ENCODE measurements around the gene GALNT2.

DNA sequence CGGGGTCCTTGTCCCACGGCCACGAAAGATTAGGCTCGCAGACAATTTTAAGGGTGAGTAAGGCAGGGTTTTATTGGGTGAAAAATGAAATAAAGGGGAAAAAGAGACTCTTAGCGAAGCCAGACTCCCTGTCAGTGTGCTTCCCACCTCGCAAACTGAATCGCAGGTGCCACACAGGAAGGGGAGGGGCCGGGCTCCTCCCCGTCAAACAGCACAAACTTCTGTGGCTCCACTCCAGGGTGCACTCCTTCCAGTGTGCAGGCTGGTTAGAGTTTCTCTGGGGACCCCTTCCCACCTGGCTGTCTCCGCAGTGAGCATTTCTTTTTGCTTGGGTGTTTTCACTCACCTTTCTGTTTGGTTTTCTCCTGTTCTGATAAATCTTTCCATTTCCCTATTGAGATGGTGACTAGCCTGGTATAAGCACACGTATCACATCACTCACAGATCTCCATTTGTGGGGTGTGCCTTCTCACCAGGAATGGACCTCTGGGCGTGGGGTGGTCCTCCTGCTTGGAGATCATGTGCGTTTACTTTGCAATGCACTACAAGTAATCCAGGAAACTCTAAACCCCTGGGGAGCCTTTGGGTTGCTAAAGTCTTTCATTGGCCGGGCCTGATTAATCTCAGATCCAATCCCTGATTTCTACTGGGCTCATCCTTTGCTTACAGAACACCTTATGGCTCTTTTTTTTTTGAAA is 37.6 kb upstream of the GALNT2 start:
- TF ChIP-seq, protein P1, sequence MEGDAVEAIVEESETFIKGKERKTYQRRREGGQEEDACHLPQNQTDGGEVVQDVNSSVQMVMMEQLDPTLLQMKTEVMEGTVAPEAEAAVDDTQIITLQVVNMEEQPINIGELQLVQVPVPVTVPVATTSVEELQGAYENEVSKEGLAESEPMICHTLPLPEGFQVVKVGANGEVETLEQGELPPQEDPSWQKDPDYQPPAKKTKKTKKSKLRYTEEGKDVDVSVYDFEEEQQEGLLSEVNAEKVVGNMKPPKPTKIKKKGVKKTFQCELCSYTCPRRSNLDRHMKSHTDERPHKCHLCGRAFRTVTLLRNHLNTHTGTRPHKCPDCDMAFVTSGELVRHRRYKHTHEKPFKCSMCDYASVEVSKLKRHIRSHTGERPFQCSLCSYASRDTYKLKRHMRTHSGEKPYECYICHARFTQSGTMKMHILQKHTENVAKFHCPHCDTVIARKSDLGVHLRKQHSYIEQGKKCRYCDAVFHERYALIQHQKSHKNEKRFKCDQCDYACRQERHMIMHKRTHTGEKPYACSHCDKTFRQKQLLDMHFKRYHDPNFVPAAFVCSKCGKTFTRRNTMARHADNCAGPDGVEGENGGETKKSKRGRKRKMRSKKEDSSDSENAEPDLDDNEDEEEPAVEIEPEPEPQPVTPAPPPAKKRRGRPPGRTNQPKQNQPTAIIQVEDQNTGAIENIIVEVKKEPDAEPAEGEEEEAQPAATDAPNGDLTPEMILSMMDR (IDR thresholded peaks at IDR 0.05), result no peak
- TF ChIP-seq POLR2A (IDR thresholded peaks at IDR 0.05), result no peak

Measured in ovary (tissue), 3 donors.